ENCODE data around the gene RNASET2.

DNA sequence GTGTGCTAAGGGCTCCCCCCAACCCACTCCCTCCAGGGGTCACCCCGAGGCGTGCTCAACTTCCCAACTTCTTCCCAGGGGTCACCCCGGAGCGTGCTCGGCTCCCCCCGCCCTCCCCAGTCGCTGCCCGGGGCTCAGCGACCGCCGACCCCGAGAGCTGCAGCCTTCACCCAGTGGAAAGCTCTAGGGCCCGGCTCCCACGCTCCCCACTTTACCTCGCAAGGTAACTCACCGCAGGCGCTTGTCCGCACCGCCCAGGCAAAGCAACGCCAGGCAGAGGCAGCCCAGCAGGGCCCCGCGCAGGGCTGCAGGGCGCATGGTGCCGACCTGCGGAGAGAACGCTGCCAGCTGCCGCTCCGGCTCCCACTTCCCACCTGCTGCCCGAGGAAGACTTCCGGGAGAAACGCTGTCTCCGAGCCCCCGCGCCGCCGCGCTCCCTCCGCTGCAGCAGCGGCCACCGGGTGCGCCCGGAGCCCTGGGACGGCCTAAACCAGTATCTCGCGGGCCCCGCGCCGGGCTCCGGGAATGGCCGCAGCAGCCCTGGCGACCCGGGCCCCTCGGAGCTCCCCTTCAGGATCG, 396 bp downstream of the RNASET2 start:
- TF ChIP-seq, protein P1, sequence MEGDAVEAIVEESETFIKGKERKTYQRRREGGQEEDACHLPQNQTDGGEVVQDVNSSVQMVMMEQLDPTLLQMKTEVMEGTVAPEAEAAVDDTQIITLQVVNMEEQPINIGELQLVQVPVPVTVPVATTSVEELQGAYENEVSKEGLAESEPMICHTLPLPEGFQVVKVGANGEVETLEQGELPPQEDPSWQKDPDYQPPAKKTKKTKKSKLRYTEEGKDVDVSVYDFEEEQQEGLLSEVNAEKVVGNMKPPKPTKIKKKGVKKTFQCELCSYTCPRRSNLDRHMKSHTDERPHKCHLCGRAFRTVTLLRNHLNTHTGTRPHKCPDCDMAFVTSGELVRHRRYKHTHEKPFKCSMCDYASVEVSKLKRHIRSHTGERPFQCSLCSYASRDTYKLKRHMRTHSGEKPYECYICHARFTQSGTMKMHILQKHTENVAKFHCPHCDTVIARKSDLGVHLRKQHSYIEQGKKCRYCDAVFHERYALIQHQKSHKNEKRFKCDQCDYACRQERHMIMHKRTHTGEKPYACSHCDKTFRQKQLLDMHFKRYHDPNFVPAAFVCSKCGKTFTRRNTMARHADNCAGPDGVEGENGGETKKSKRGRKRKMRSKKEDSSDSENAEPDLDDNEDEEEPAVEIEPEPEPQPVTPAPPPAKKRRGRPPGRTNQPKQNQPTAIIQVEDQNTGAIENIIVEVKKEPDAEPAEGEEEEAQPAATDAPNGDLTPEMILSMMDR (IDR thresholded peaks at IDR 0.05; ENCODE audit: insufficient read depth, low read depth, low read length): no peak
- no peak for TF ChIP-seq EZH2 (IDR thresholded peaks at IDR 0.05; ENCODE audit: insufficient read depth, low read length)

Data from astrocyte (in vitro differentiated cells and primary cell).